ENCODE measurements around the gene STX8.
"Not testable (repeated sequence)": the region's sequence is repeated elsewhere in the genome, so short reads cannot be mapped to it uniquely, and the experiment has no call there.

Gene STX8

DNA sequence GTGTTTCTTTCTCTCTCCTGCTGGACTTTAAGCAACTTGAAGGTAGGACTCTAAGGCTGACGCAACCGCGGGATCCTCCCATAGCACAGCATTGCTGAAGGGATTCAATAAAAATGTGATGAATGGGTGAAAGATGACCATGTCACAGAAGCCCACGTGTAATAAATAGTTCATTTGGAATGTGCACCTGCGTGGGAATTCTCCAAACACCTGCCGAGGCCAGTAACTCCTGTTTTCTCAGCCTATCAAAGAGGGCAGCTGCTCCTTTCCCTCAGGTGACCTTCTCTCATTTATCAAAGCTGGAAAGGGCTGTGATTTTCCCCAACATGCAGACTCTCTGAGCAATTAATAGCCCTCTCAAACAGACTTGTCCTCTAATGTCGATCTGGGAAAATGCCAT is 235.7 kb downstream of the STX8 start:
- Mint-ChIP-seq H3K27ac (peak overlapping the region; percentile 59), H3K36me3 (ENCODE audit: low read depth) (peaks cover 14% of the 10 kb centered on the region), H3K27me3 (ENCODE audit: low read depth, poor library complexity) (peaks cover 12% of the 10 kb centered on the region), H3K4me3 (no peak overlapping the region), H3K9me3 (peaks cover 14% of the 10 kb centered on the region), H3K4me1 (peaks cover 35% of the 10 kb centered on the region)
- no peak for TF ChIP-seq CTCF (IDR thresholded peaks at IDR 0.05)
- DNase-seq: no peak

- not testable (repeated sequence) for DNase-seq, H3K27ac Mint-ChIP-seq, H3K4me3 Mint-ChIP-seq
- peaks cover 19% of the 10 kb centered on the region for H3K36me3 Mint-ChIP-seq (ENCODE audit: low read depth)
- peaks cover 12% of the 10 kb centered on the region for H3K27me3 Mint-ChIP-seq (ENCODE audit: low read depth, poor library complexity)
- peaks cover 19% of the 10 kb centered on the region for H3K9me3 Mint-ChIP-seq
- H3K4me1 Mint-ChIP-seq: peaks cover 30% of the 10 kb centered on the region
These were observed 236.1 kb downstream of the STX8 start for GRCh38 chr17:9339482-9339881.

DNA sequence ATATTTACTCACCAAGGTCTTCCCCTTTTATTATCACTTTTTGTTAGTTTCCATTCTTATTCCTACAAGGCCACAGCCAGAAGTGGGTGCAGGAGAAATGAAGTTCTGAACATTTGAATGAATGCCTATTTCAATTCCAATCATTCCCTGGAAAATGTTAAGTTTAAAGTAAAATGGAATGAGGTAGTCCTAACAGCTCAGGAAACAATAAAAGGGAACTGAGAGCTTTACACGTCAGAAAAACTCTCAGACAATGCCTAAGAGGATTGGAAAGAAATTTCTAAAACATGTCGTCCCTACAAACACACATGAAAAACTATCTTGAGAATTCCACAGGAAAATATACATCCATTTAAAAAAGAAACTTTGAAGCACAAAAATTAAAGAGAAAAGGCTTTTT is 238.8 kb downstream of the STX8 start:
- H3K27ac Mint-ChIP-seq: no peak overlapping the region
- H3K4me3 Mint-ChIP-seq: no peak overlapping the region
- TF ChIP-seq CTCF (IDR thresholded peaks at IDR 0.05): no peak

DNA sequence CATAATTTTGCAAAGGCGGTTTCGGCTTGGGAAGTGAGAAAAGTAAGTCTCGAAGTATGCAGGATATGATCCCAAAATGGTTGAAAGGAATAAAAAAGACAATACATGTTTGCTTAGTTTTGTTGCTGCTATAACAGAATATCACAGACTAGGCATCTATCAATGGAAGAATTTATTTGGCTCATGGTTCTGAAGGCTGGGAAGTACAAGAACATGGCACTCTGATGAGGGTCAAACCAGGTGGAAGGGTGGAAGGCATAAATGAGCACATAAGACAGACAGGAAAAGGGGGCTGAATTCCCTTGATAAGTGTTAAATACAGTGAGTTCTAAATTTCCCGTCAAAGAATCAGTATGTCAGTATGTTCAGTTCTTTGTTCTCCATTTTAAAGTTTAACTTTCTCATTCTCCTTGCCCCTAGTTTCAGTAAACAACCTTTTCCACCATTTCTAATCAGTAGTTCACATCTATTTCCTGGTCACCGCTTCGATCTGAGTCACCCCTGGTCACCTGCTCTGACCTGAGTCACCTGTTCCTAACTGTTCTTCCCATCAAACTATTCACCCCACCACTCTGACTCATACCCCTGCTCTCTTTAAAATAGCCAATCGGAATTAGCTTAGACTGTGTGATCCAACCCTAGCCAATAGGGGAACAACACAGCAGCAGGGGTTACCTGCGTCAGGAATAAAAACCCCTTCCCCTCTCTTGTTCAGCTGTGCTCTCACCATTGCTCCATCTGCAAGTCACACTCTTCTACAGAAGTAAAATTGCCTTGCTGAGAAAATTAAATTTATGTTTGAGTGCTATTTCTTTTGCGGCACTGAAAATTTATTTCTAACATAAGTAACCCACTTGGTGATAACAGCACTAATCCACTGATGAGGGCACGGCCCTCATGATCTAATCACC is 240.8 kb downstream of the STX8 start:
- no peak overlapping the region for H3K27ac Mint-ChIP-seq
- H3K9me3 Mint-ChIP-seq: peaks cover 34% of the 10 kb centered on the region
- peaks cover 24% of the 10 kb centered on the region for H3K36me3 Mint-ChIP-seq (ENCODE audit: low read depth)
- TF ChIP-seq CTCF (IDR thresholded peaks at IDR 0.05): no peak
- DNase-seq: no peak
- H3K27me3 Mint-ChIP-seq (ENCODE audit: low read depth, poor library complexity): peaks cover 21% of the 10 kb centered on the region
- H3K4me3 Mint-ChIP-seq: no peak overlapping the region
- peaks cover 27% of the 10 kb centered on the region for H3K4me1 Mint-ChIP-seq

More for the DNA sequence above, 238.8 kb downstream of the STX8 start:
- no peak for DNase-seq
- H3K27me3 Mint-ChIP-seq (ENCODE audit: low read depth, poor library complexity): peaks cover 12% of the 10 kb centered on the region
- peaks cover 24% of the 10 kb centered on the region for H3K36me3 Mint-ChIP-seq (ENCODE audit: low read depth)
- H3K4me1 Mint-ChIP-seq: peaks cover 11% of the 10 kb centered on the region
- peaks cover 34% of the 10 kb centered on the region for H3K9me3 Mint-ChIP-seq

GRCh38 chr17:9332132-9332494 is 243.5 kb downstream of the STX8 start:
- DNase-seq: no peak
- H3K4me1 Mint-ChIP-seq: peaks cover 36% of the 10 kb centered on the region
- H3K4me3 Mint-ChIP-seq: no peak overlapping the region
- no peak overlapping the region for H3K27ac Mint-ChIP-seq
- TF ChIP-seq CTCF (IDR thresholded peaks at IDR 0.05): no peak
- peaks cover 19% of the 10 kb centered on the region for H3K36me3 Mint-ChIP-seq (ENCODE audit: low read depth)
- peaks cover 26% of the 10 kb centered on the region for H3K27me3 Mint-ChIP-seq (ENCODE audit: low read depth, poor library complexity)
- H3K9me3 Mint-ChIP-seq: peaks cover 30% of the 10 kb centered on the region

DNA sequence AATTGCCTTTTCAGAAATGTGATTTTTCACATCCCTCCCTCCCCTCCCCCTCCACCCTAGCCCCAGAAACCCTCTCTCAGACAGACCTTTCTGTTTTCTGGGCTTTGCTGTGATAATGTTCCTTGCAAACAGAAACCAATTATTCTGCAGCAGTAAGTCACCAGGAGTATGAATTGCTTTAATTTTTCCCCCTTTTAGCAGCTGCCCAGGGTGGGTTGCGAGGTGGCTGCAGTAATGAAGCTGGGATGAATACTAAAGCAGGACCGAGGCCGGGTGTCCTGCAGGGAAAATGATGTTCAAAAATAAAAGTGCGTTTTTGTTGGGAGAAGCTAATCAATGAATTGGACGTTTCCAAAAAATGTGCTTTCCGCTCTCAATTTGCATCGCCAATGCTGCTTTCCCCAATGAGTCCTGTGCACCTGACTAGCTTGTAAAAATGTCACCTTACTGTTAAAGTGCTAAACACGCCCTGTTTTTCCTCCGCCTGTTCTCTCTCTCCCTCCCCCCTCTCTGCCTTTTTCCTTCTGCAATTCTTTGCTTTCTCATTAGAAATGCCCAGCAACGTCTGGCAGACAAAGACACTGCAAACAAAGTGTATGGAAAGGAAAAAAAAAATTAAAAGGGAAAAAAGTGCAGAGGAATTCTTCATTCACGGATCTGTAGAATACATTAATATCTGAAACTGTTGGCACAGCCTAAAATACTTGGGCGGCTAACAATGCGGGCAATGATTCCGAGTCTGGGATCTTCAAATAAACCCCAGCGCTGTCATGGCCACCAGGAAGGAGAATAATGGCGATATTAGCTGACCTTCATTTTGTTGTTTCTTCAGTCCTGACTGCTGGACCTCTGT is 244.1 kb downstream of the STX8 start:
- H3K9me3 Mint-ChIP-seq: peaks cover 32% of the 10 kb centered on the region
- peaks cover 19% of the 10 kb centered on the region for H3K36me3 Mint-ChIP-seq (ENCODE audit: low read depth)
- no peak overlapping the region for H3K27ac Mint-ChIP-seq
- no peak for DNase-seq
- peaks cover 36% of the 10 kb centered on the region for H3K4me1 Mint-ChIP-seq
- no peak for TF ChIP-seq CTCF (IDR thresholded peaks at IDR 0.05)
- H3K4me3 Mint-ChIP-seq: no peak overlapping the region
- peaks cover 26% of the 10 kb centered on the region for H3K27me3 Mint-ChIP-seq (ENCODE audit: low read depth, poor library complexity)

Data from nephron progenitor cell (in vitro differentiated cells).